Neural cell (in vitro differentiated cells): ENCODE measurements around the gene ODF2. TPM values are rescaled to one million over a fixed set of nuclear protein-coding genes. Genes with fewer than 3 reads are reported as not detected.

Experiments used
- H2AFZ ChIP-seq: fragments of 200-600, 300-800 bp; sonication (generic), shearing (Covaris generic); 2 replicates; pipeline ENCODE4 v1.6.0; 2014; ENCODE audit warnings: low read depth, mild to moderate bottlenecking, antibody characterized with exemption, low read length, moderate library complexity
- H3F3A ChIP-seq: fragments of 200-600 bp; shearing (Covaris generic); 2 replicates; pipeline ENCODE4 v1.6.1; 2016; ENCODE audit warnings: mild to moderate bottlenecking, moderate library complexity, mixed read lengths, antibody characterized with exemption, low read length; ENCODE audit not compliant: insufficient read depth, poor library complexity, severe bottlenecking
- H3K27ac ChIP-seq: fragments of 200-600, 300-800 bp; sonication (generic), shearing (Covaris generic); 2 replicates; pipeline ENCODE4 v1.5.1; 2014; ENCODE audit warnings: mild to moderate bottlenecking, low read length, moderate library complexity
- H3K27me3 ChIP-seq: fragments of 300-800, 200-600 bp; sonication (generic), shearing (Covaris generic); 2 replicates; pipeline ENCODE4 v1.6.0; 2014; ENCODE audit warnings: mild to moderate bottlenecking, low read depth, low read length, moderate library complexity; ENCODE audit not compliant: insufficient read depth
- H3K36me3 ChIP-seq: fragments of 300-800, 200-600 bp; sonication (generic), shearing (Covaris generic); 2 replicates; pipeline ENCODE4 v1.5.1; 2014; ENCODE audit warnings: mild to moderate bottlenecking, antibody characterized with exemption, low read length, moderate library complexity; ENCODE audit not compliant: insufficient read depth
- H3K4me2 ChIP-seq: fragments of 300-800, 200-600 bp; sonication (generic), shearing (Covaris generic); 2 replicates; pipeline ENCODE4 v1.6.0; 2014; ENCODE audit warnings: mild to moderate bottlenecking, low read length
- H3K4me3 ChIP-seq: fragments of 300-800, 200-600 bp; sonication (generic), shearing (Covaris generic); 2 replicates; pipeline ENCODE4 v1.5.1; 2014; ENCODE audit warnings: mild to moderate bottlenecking, low read length, moderate library complexity
- H3K79me2 ChIP-seq: fragments of 200-600 bp; shearing (Covaris generic); replicated peaks from 2 replicates; pipeline ENCODE4 v1.6.0; 2014; ENCODE audit warnings: mild to moderate bottlenecking, low read length, moderate library complexity; ENCODE audit not compliant: insufficient read depth
- H3K9ac ChIP-seq: fragments of 300-800, 200-600 bp; sonication (generic), shearing (Covaris generic); 2 replicates; pipeline ENCODE4 v1.6.1; 2016; ENCODE audit warnings: mild to moderate bottlenecking, low read length, mixed read lengths
- H3K9me2 ChIP-seq: fragments of 200-600 bp; shearing (Covaris generic); 2 replicates; pipeline ENCODE4 v1.6.1; 2016; ENCODE audit warnings: mild to moderate bottlenecking, low read length, mixed read lengths; ENCODE audit not compliant: insufficient read depth
- H3K9me3 ChIP-seq: fragments of 200-600, 300-800 bp; sonication (generic), shearing (Covaris generic); 2 replicates; pipeline ENCODE4 v1.6.1; 2016; ENCODE audit warnings: mild to moderate bottlenecking, mixed run types, low read length, moderate library complexity, mixed read lengths
- H4K20me1 ChIP-seq: fragments of 200-600 bp; shearing (Covaris generic); 2 replicates; pipeline ENCODE4 v1.6.1; 2016; ENCODE audit warnings: mild to moderate bottlenecking, mixed run types; ENCODE audit not compliant: insufficient read depth
- CTCF ChIP-seq: fragments of 450-650 bp; IDR thresholded peaks from 2 replicates; pipeline ENCODE4 v1.5.1; 2014; ENCODE audit warnings: antibody characterized with exemption, mild to moderate bottlenecking, moderate library complexity; ENCODE audit not compliant: poor library complexity, severe bottlenecking
- EP300 ChIP-seq: fragments of 450-650 bp; conservative IDR thresholded peaks from 2 replicates; pipeline ENCODE4 v1.6.1; 2014; ENCODE audit warnings: antibody characterized with exemption, mild to moderate bottlenecking, moderate library complexity; ENCODE audit not compliant: poor library complexity, severe bottlenecking
- EZH2 ChIP-seq: fragments of 200-600, 300-800 bp; shearing (Covaris generic), sonication (generic); IDR thresholded peaks from 2 replicates; pipeline ENCODE4 v1.6.1; 2014; ENCODE audit warnings: antibody characterized with exemption, low read length, borderline replicate concordance, mild to moderate bottlenecking; ENCODE audit not compliant: insufficient read depth, poor library complexity, severe bottlenecking
- MXI1 ChIP-seq: fragments of 450-650 bp; conservative IDR thresholded peaks from 2 replicates; pipeline ENCODE4 v1.6.1; 2014; ENCODE audit warnings: antibody characterized with exemption, mild to moderate bottlenecking; ENCODE audit not compliant: poor library complexity, severe bottlenecking
- POLR2AphosphoS5 ChIP-seq: IDR thresholded peaks from 2 replicates; pipeline ENCODE4 v1.6.1; 2012
- RAD21 ChIP-seq: fragments of 450-650 bp; conservative IDR thresholded peaks from 2 replicates; pipeline ENCODE4 v1.6.1; 2014; ENCODE audit warnings: antibody characterized with exemption, mild to moderate bottlenecking, moderate library complexity
- REST ChIP-seq: IDR thresholded peaks from 2 replicates; pipeline ENCODE4 v1.6.1; 2012; ENCODE audit warnings: borderline replicate concordance
- SMC3 ChIP-seq: fragments of 450-650 bp; conservative IDR thresholded peaks from 2 replicates; pipeline ENCODE4 v1.6.1; 2014; ENCODE audit warnings: antibody characterized with exemption, mild to moderate bottlenecking, moderate library complexity; ENCODE audit not compliant: poor library complexity
- TAF1 ChIP-seq: IDR thresholded peaks from 2 replicates; pipeline ENCODE4 v1.6.1; 2012; ENCODE audit warnings: low read depth
- polyA plus RNA-seq: library from polyadenylated mRNA; depleted of rRNA; stranded (reverse); fragments of >200 nt; gene quantifications from 2 replicates; pipeline ENCODE4 v1.2.3, GENCODE V29; 2014

Gene ODF2
- polyA plus RNA-seq, 1 donor from 2014 or later, result 39.3 TPM

- Histone ChIP-seq H3F3A (no peaks in the 10 kb centered on the region), H3K4me2 (no peak overlapping the region), H4K20me1 (no peaks in the 10 kb centered on the region), H3K4me3 (no peak overlapping the region), H3K9me2 (no peaks in the 10 kb centered on the region), H3K27ac (no peak overlapping the region), H2AFZ (no peak overlapping the region), H3K36me3 (no peaks in the 10 kb centered on the region), H3K9ac (no peak overlapping the region), H3K9me3 (no peaks in the 10 kb centered on the region), H3K79me2 (no peaks in the 10 kb centered on the region), H3K27me3 (no peaks in the 10 kb centered on the region)
- TF ChIP-seq EP300 (no peak), EZH2 (no peak), CTCF (no peak), SMC3 (no peak), RAD21 (no peak), MXI1 (no peak), REST (no peak), POLR2AphosphoS5 (no peak), TAF1 (no peak)
These were observed 70.9 kb downstream of the ODF2 start for GRCh38 chr9:128526720-128527119.

GRCh38 chr9:128528445-128529160 lies 72.8 kb downstream of the ODF2 start:
- H3K4me2 ChIP-seq, result no peak overlapping the region
- TF ChIP-seq EP300 (no peak), REST (no peak)
- no peak overlapping the region for H3K4me3 ChIP-seq
- no peak overlapping the region for H2AFZ ChIP-seq
- no peaks in the 10 kb centered on the region for H3K9me3 ChIP-seq
- H3K9ac ChIP-seq, result no peak overlapping the region
- H3K27ac ChIP-seq, result no peak overlapping the region
- H4K20me1 ChIP-seq, result no peaks in the 10 kb centered on the region
- no peaks in the 10 kb centered on the region for H3K27me3 ChIP-seq
- H3K36me3 ChIP-seq, result no peaks in the 10 kb centered on the region
- no peaks in the 10 kb centered on the region for H3K9me2 ChIP-seq
- no peaks in the 10 kb centered on the region for H3K79me2 ChIP-seq
- H3F3A ChIP-seq, result no peaks in the 10 kb centered on the region
